Nephron (organoid): Measurements from ENCODE around the gene BHMT2.
A peak's percentile ranks its signal among the peaks of the same experiment; 100 is the strongest.

Experiments used
- H3K27ac Mint-ChIP-seq, 3 experiments: 2 replicates each; pipeline ENCODE4 v1.8.0; 2020; ENCODE audit warnings: mixed read lengths in 3 of 3, mild to moderate bottlenecking in 2 of 3, moderate library complexity in 1 of 3
- H3K27me3 Mint-ChIP-seq: 2 replicates; pipeline ENCODE4 v1.8.0; 2021; ENCODE audit warnings: low read depth, mild to moderate bottlenecking, moderate library complexity, mixed read lengths
- H3K36me3 Mint-ChIP-seq: 2 replicates; pipeline ENCODE4 v1.8.0; 2020; ENCODE audit warnings: low read depth, mixed read lengths
- H3K4me1 Mint-ChIP-seq: 2 replicates; pipeline ENCODE4 v1.8.0; 2020; ENCODE audit warnings: mixed read lengths
- H3K4me3 Mint-ChIP-seq, 3 experiments: 2 replicates each; pipeline ENCODE4 v1.8.0; 2020; ENCODE audit warnings: mild to moderate bottlenecking in 3 of 3, mixed read lengths in 3 of 3, moderate library complexity in 2 of 3
- H3K9me3 Mint-ChIP-seq: 2 replicates; pipeline ENCODE4 v1.8.0; 2020; ENCODE audit warnings: mixed read lengths
- TF ChIP-seq, protein P1 (sequence below), 3 experiments: fragments of 200-600 bp; sonication (generic); IDR thresholded peaks; one replicate each; pipeline ENCODE4 v1.5.0; 2021; ENCODE audit warnings: antibody characterized with exemption in 3 of 3; ENCODE audit not compliant: unreplicated experiment in 3 of 3

The BHMT2 gene

DNA sequence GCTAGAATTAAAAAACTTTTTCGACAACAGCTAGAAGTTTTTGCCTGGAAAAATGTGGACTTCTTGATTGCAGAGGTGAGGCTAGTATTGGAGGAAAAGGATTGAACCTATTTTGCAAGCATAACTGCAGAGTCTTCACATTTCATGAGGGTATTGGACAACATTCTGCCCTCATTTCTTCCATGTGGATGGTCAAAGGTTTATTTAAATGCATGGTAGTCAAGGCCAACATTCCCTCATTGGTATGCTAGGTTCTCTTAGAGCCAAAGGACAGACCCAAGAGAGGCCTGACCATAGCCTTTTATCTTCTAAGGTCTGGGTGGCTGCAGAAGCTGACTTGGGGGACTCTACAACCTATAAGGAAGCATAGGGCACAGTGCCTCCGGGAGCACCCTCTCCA lies 11.2 kb downstream of the BHMT2 start:
- no peak overlapping the region for H3K4me3 Mint-ChIP-seq
- H3K9me3 Mint-ChIP-seq, result peaks cover 3% of the 10 kb centered on the region
- no peak overlapping the region for H3K27ac Mint-ChIP-seq
- no peaks in the 10 kb centered on the region for H3K36me3 Mint-ChIP-seq
- TF ChIP-seq, protein P1, sequence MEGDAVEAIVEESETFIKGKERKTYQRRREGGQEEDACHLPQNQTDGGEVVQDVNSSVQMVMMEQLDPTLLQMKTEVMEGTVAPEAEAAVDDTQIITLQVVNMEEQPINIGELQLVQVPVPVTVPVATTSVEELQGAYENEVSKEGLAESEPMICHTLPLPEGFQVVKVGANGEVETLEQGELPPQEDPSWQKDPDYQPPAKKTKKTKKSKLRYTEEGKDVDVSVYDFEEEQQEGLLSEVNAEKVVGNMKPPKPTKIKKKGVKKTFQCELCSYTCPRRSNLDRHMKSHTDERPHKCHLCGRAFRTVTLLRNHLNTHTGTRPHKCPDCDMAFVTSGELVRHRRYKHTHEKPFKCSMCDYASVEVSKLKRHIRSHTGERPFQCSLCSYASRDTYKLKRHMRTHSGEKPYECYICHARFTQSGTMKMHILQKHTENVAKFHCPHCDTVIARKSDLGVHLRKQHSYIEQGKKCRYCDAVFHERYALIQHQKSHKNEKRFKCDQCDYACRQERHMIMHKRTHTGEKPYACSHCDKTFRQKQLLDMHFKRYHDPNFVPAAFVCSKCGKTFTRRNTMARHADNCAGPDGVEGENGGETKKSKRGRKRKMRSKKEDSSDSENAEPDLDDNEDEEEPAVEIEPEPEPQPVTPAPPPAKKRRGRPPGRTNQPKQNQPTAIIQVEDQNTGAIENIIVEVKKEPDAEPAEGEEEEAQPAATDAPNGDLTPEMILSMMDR (IDR thresholded peaks at IDR 0.05; ENCODE audit: unreplicated experiment in 3 of 3), result no peak
- H3K27me3 Mint-ChIP-seq, result no peaks in the 10 kb centered on the region
- H3K4me1 Mint-ChIP-seq, result no peaks in the 10 kb centered on the region

DNA sequence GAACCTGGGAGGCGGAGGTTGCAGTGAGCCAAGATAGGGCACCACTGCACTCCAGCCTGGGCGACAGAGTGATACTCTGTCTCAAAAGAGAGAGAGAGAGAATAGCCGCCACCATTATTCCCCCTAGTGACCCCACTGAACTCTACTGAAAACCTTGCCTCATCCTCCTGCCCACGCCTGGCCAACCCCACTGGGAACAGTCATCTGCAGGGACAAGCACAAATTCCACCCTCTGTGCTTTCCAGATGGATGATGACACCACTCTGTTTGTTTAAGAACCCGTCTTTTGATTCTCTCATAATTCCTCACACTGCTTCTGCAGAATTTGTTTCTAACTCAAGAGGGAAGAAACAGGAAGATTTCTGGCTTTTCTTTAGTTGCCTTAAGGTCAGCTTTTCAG lies 12.2 kb downstream of the BHMT2 start:
- no peaks in the 10 kb centered on the region for H3K36me3 Mint-ChIP-seq
- TF ChIP-seq, protein P1 (IDR thresholded peaks at IDR 0.05; ENCODE audit: unreplicated experiment in 3 of 3), result no peak
- no peaks in the 10 kb centered on the region for H3K9me3 Mint-ChIP-seq
- H3K4me1 Mint-ChIP-seq, result no peaks in the 10 kb centered on the region
- no peak overlapping the region for H3K4me3 Mint-ChIP-seq
- no peaks in the 10 kb centered on the region for H3K27me3 Mint-ChIP-seq
- no peak overlapping the region for H3K27ac Mint-ChIP-seq

DNA sequence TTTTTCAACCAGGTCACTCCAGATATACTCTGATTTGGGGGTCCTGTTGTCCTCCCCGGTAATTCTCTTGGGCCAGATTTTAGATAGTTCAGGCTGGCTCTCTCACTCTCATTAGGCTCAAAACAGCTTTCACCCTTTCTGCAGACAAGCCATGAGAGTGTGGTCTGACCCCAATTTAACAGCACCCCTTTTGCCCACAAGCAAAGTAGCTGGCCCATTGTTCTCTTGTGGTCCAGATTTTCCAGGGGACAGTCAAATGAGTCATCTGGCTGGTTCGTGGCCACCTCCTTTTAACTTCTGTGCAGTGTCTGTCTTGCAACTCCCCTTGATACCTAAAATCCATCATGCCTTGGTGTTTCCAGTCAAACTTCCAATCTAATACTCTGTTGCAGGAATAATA lies 16.5 kb downstream of the BHMT2 start:
- Mint-ChIP-seq H3K4me1 (no peaks in the 10 kb centered on the region), H3K36me3 (no peaks in the 10 kb centered on the region), H3K9me3 (no peaks in the 10 kb centered on the region), H3K27me3 (no peaks in the 10 kb centered on the region), H3K4me3 (no peak overlapping the region), H3K27ac (no peak overlapping the region)
- TF ChIP-seq, protein P1 (IDR thresholded peaks at IDR 0.05; ENCODE audit: unreplicated experiment in 3 of 3), result no peak

DNA sequence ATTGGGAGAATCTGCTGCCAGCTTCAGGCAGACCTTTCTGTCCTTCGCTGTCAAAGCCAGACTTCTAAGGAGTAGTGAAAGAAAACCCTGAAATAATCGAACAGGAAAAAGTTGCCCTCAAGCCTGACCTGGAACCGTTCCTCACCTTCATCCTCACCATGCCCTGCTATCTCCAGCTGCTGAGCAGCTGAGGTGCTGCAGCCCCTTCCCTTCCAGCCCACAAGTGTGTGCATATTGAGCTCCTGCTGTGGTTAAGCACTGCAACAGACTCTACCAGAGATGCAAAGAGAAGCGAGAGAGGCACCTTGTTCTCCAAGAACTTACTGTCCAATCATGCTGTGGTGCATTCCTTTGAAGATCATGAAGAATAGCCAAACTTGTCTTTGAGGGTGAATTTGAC lies 18.9 kb downstream of the BHMT2 start:
- TF ChIP-seq, protein P1 (IDR thresholded peaks at IDR 0.05; ENCODE audit: unreplicated experiment in 3 of 3), result no peak
- Mint-ChIP-seq H3K27ac (no peak overlapping the region), H3K4me1 (no peaks in the 10 kb centered on the region), H3K36me3 (no peaks in the 10 kb centered on the region), H3K27me3 (no peaks in the 10 kb centered on the region), H3K9me3 (no peaks in the 10 kb centered on the region), H3K4me3 (no peak overlapping the region)

DNA sequence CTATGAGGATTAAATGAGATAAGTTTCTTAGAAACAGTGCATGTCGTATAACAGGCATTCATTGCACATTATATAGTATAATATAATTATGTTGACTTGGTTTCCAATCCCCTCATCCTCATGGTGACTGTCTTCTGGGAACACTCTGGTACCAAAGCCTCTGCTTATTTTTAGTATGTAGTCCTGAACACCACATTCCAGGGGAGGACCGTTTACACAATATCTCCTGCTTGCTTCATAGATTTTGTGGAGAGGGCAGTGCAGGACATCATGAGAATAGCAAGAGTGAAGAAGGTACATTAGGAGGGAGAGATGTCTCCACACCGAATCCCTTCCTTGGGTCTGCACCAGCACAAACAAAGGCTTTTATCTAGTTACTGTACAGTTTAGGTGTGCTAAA lies 21.5 kb downstream of the BHMT2 start:
- no peak overlapping the region for H3K27ac Mint-ChIP-seq
- H3K4me1 Mint-ChIP-seq, result no peaks in the 10 kb centered on the region
- H3K4me3 Mint-ChIP-seq, result no peak overlapping the region
- H3K27me3 Mint-ChIP-seq, result no peaks in the 10 kb centered on the region
- H3K36me3 Mint-ChIP-seq, result no peaks in the 10 kb centered on the region
- TF ChIP-seq, protein P1 (IDR thresholded peaks at IDR 0.05; ENCODE audit: unreplicated experiment in 3 of 3), result no peak
- no peaks in the 10 kb centered on the region for H3K9me3 Mint-ChIP-seq

DNA sequence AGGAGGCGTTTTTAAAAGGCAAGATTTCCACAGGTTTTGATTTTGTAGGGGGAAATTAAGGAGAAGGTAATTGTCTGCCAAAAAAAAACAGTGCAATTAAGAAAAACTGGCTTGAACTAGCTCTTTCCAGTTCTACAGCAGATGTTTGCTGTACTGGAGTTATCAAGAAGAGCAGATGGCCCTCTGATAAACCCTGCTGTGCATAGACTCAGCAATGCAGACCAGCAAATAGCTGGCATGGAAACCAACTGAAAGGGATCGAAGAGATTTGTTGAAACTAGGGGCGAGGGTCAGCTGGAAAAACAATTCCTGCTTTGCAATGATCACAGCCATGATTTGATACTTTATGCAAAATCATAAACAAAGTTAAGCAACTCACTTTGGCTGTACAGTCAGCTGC lies 24.2 kb downstream of the BHMT2 start:
- no peaks in the 10 kb centered on the region for H3K4me1 Mint-ChIP-seq
- no peaks in the 10 kb centered on the region for H3K36me3 Mint-ChIP-seq
- H3K27me3 Mint-ChIP-seq, result no peaks in the 10 kb centered on the region
- no peak overlapping the region for H3K4me3 Mint-ChIP-seq
- peak overlapping the region in 1 of 3 experiments; percentile 12 for H3K27ac Mint-ChIP-seq
- H3K9me3 Mint-ChIP-seq, result no peaks in the 10 kb centered on the region
- TF ChIP-seq, protein P1 (IDR thresholded peaks at IDR 0.05; ENCODE audit: unreplicated experiment in 3 of 3), result no peak
